ENCODE data around the gene GNA15. TPM values are rescaled to one million over a fixed set of nuclear protein-coding genes. Genes with fewer than 3 reads are reported as not detected.
A peak's percentile ranks its signal among the peaks of the same experiment; 100 is the strongest.

Gene GNA15
- total RNA-seq, 2 donors from 2014 or later: not detected

- H3K36me3 Mint-ChIP-seq (ENCODE audit: low read depth): peaks cover 38% of the 10 kb centered on the region
- no peaks in the 10 kb centered on the region for H3K27me3 Mint-ChIP-seq (ENCODE audit: insufficient read depth)
- no peak overlapping the region for H3K27ac Mint-ChIP-seq
- Histone ChIP-seq H3K4me1 (ENCODE audit: control insufficient read depth, insufficient read depth, low read length) (no peaks in the 10 kb centered on the region), H3K36me3 (ENCODE audit: control insufficient read depth, insufficient read depth, low read length) (peaks cover 13% of the 10 kb centered on the region), H3K9me3 (ENCODE audit: control insufficient read depth, low read length) (no peaks in the 10 kb centered on the region), H3K27ac (ENCODE audit: low read depth, low read length) (no peak overlapping the region), H3K9ac (ENCODE audit: extremely low read depth, low read length, poor library complexity, severe bottlenecking) (no peak overlapping the region), H3K4me3 (ENCODE audit: low read length) (no peak overlapping the region), H3K27me3 (ENCODE audit: control insufficient read depth, insufficient read depth, low read length, poor library complexity, severe bottlenecking) (no peaks in the 10 kb centered on the region)
- no peaks in the 10 kb centered on the region for H3K4me1 Mint-ChIP-seq
- TF ChIP-seq CTCF (conservative IDR thresholded peaks at IDR 0.05): no peak
- no peak for DNase-seq
- H3K4me3 Mint-ChIP-seq: no peak overlapping the region
- WGBS, 2 experiments (ENCODE audit: insufficient coverage in 1 of 2, insufficient read length in 1 of 2): 96% methylated on average over 26 to 35 of the region's 35 CpGs
- H3K9me3 Mint-ChIP-seq: no peaks in the 10 kb centered on the region
Observed at GRCh38 chr19:3204646-3205275, 68.9 kb downstream of the GNA15 start.

DNA sequence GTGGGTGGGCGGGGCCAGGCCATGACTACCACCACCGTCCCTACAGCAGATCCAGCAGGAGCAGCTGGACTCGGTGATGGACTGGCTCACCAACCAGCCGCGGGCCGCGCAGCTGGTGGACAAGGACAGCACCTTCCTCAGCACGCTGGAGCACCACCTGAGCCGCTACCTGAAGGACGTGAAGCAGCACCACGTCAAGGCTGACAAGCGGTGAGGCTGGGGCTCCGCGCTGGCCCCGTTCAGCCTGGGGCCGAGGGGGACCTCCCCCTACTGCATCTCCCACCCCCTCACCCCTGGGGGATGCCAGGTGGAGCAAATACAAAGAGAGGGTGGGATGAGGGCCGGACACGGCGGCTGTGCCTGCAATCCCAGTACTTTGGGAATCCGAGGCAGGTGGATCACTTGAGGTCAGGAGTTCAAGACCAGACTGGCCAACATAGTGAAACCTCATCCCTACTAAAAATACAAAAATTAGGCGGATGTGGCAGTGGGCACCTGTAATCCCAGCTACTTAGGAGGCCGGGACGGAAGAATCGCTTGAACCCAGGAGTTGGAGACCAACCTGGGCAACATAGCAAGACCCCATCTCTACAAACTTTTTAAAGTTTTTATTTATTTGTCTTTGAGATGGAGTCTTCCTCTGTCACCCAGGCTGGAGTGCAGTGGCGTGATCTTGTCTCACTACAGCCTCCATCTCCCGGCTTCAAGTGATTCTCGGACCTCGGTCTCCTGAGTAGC is 70.6 kb downstream of the GNA15 start:
- Histone ChIP-seq H3K27me3 (ENCODE audit: control insufficient read depth, insufficient read depth, low read length, poor library complexity, severe bottlenecking) (no peaks in the 10 kb centered on the region), H3K27ac (ENCODE audit: low read depth, low read length) (no peak overlapping the region), H3K9ac (ENCODE audit: extremely low read depth, low read length, poor library complexity, severe bottlenecking) (no peak overlapping the region), H3K4me1 (ENCODE audit: control insufficient read depth, insufficient read depth, low read length) (no peaks in the 10 kb centered on the region), H3K4me3 (ENCODE audit: low read length) (no peak overlapping the region), H3K9me3 (ENCODE audit: control insufficient read depth, low read length) (no peaks in the 10 kb centered on the region), H3K36me3 (ENCODE audit: control insufficient read depth, insufficient read depth, low read length) (peaks cover 13% of the 10 kb centered on the region)
- H3K4me3 Mint-ChIP-seq: no peak overlapping the region
- H3K36me3 Mint-ChIP-seq (ENCODE audit: low read depth): peaks cover 35% of the 10 kb centered on the region
- TF ChIP-seq CTCF (conservative IDR thresholded peaks at IDR 0.05): no peak
- no peaks in the 10 kb centered on the region for H3K9me3 Mint-ChIP-seq
- no peak overlapping the region for H3K27ac Mint-ChIP-seq
- no peak for DNase-seq
- WGBS, 2 experiments (ENCODE audit: insufficient coverage in 1 of 2, insufficient read length in 1 of 2): 94 to 96% methylated on average over 20 to 28 of the region's 28 CpGs
- H3K4me1 Mint-ChIP-seq: no peaks in the 10 kb centered on the region
- peaks cover 1% of the 10 kb centered on the region for H3K27me3 Mint-ChIP-seq (ENCODE audit: insufficient read depth)

DNA sequence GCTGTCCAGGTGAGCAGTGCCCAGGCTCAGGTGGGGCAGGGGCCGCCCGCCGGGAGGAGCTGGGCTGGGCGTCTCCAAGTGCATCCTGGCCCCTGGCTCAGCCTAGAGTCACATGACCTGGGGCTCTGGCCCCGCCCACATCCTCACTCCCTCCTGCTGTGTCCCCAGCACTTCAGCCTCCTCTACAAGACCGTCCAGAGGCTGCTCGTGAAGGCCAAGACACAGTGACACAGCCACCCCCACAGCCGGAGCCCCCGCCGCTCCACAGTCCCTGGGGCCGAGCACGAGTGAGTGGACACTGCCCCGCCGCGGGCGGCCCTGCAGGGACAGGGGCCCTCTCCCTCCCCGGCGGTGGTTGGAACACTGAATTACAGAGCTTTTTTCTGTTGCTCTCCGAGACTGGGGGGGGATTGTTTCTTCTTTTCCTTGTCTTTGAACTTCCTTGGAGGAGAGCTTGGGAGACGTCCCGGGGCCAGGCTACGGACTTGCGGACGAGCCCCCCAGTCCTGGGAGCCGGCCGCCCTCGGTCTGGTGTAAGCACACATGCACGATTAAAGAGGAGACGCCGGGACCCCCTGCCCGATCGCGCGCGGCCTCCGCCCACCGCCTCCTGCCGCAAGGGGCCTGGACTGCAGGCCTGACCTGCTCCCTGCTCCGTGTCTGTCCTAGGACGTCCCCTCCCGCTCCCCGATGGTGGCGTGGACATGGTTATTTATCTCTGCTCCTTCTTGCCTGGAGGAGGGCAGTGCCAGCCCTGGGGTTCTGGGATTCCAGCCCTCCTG is 71.8 kb downstream of the GNA15 start:
- Mint-ChIP-seq H3K27me3 (ENCODE audit: insufficient read depth) (peaks cover 1% of the 10 kb centered on the region), H3K27ac (no peak overlapping the region), H3K9me3 (no peaks in the 10 kb centered on the region), H3K36me3 (ENCODE audit: low read depth) (peaks cover 28% of the 10 kb centered on the region), H3K4me1 (no peaks in the 10 kb centered on the region), H3K4me3 (no peak overlapping the region)
- Histone ChIP-seq H3K4me3 (ENCODE audit: low read length) (no peak overlapping the region), H3K9ac (ENCODE audit: extremely low read depth, low read length, poor library complexity, severe bottlenecking) (no peak overlapping the region), H3K9me3 (ENCODE audit: control insufficient read depth, low read length) (no peaks in the 10 kb centered on the region), H3K27me3 (ENCODE audit: control insufficient read depth, insufficient read depth, low read length, poor library complexity, severe bottlenecking) (no peaks in the 10 kb centered on the region), H3K27ac (ENCODE audit: low read depth, low read length) (no peak overlapping the region), H3K4me1 (ENCODE audit: control insufficient read depth, insufficient read depth, low read length) (no peaks in the 10 kb centered on the region), H3K36me3 (ENCODE audit: control insufficient read depth, insufficient read depth, low read length) (peaks cover 13% of the 10 kb centered on the region)
- DNase-seq: peak; percentile 87
- no peak for TF ChIP-seq CTCF (conservative IDR thresholded peaks at IDR 0.05)
- 89 to 93% methylated on average over 17 to 42 of the region's 43 CpGs for WGBS, 2 experiments (ENCODE audit: insufficient coverage in 1 of 2, insufficient read length in 1 of 2)
